Epithelial cell of alveolus of lung (primary cell): ENCODE measurements around the gene SLC35A5. TPM values are rescaled to one million over a fixed set of nuclear protein-coding genes. Genes with fewer than 3 reads are reported as not detected.

Experiments
- total RNA-seq: library from RNA; depleted of rRNA; stranded (reverse); fragments of >200 nt; gene quantifications from 2 replicates; pipeline ENCODE4 v1.2.1, GENCODE V29; 2015

SLC35A5 gene, protein sequence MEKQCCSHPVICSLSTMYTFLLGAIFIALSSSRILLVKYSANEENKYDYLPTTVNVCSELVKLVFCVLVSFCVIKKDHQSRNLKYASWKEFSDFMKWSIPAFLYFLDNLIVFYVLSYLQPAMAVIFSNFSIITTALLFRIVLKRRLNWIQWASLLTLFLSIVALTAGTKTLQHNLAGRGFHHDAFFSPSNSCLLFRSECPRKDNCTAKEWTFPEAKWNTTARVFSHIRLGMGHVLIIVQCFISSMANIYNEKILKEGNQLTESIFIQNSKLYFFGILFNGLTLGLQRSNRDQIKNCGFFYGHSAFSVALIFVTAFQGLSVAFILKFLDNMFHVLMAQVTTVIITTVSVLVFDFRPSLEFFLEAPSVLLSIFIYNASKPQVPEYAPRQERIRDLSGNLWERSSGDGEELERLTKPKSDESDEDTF
- 31.5 and 32.8 TPM in 2 replicates for total RNA-seq

DNA sequence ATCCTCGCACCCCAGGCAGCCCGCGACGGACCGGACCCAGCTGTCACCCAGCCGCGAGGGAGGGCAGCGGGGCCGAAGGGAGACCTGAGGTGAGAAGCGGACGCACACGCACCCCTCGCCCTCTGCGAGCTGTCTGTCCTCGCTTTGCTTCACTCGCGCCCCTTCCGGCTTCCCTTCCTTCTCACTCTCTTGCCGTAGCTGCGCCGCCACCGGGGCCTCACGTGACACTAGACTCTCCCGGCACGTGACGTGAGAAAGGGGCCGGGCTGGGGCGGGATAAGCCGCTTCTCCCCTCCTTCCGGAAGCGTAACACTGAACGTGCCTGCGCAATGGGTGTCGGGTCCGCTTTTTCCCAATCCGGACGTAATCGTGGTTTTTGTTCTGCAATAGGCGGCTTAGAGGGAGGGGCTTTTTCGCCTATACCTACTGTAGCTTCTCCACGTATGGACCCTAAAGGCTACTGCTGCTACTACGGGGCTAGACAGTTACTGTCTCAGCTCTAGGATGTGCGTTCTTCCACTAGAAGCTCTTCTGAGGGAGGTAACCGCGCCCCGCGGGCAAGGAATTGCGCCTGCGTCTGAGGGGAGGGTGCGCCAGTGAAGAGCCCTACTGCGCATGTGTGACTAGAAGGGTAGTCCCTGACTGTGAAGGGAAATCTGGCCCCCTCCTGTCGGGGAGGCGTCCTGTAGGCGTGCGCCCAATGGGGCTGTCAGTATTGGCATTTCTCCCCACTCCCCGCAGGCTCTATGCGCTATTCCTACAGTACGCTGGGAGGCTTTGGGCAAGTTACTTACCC is at the start of gene SLC35A5, which contains the start of gene ATG3:
SLC35A5 (plus strand) TSS at position 312 of the 796 bp plus-strand sequence. CDS start 1,359 bp downstream, outside the sequence.
ATG3 (minus strand) TSS at position 229 of the 796 bp plus-strand sequence. CDS start 434 bp downstream, outside the sequence.

Other genes starting within 250 kb of the SLC35A5 start
- gene CD200, start 228.9 kb upstream of the SLC35A5 start, total RNA-seq = 2.2 and 7.4 TPM in 2 replicates
- 0.26 TPM in 1 of 2 replicates, not detected in the other for gene BTLA, start 62.6 kb upstream of the SLC35A5 start, total RNA-seq
- 26.4 and 47.7 TPM in 2 replicates for gene ATG3, start 83 bp upstream of the SLC35A5 start, total RNA-seq
- gene CCDC80, start 79.1 kb downstream of the SLC35A5 start, total RNA-seq = 48.7 and 52.5 TPM in 2 replicates